Measurements from ENCODE around the gene AQR. TPM values are rescaled to one million over a fixed set of nuclear protein-coding genes. Genes with fewer than 3 reads are reported as not detected.
A peak's percentile ranks its signal among the peaks of the same experiment; 100 is the strongest.

The AQR gene
- polyA plus RNA-seq, 1 of the 3 experiments (the other 2 are of a cell fraction) = 11.6 TPM

- Histone ChIP-seq H3K9me3 (no peaks in the 10 kb centered on the region), H3F3A (replicated peaks; ENCODE audit: insufficient read depth) (peaks cover 15% of the 10 kb centered on the region), H3K27ac (ENCODE audit: low read depth in 2 of 2, low read length in 1 of 2) (no peak overlapping the region), H3K36me3 (replicated peaks in 1 of 2; ENCODE audit: control insufficient read depth in 1 of 2, insufficient read depth in 2 of 2, low read length in 1 of 2) (peaks cover 4 to 7% of the 10 kb centered on the region in 2 experiments), H4K20me1 (ENCODE audit: insufficient read depth) (no peaks in the 10 kb centered on the region), H3K27me3 (ENCODE audit: insufficient read depth) (no peaks in the 10 kb centered on the region), H3K79me2 (ENCODE audit: insufficient read depth) (no peaks in the 10 kb centered on the region), H3K4me1 (ENCODE audit: control insufficient read depth in 1 of 2, insufficient read depth in 2 of 2, low read depth in 1 of 2, low read length in 1 of 2) (peaks cover 5 to 12% of the 10 kb centered on the region in 2 experiments; a peak in 3 of 4 replicates), H3K9me2 (no peaks in the 10 kb centered on the region), H2AFZ (ENCODE audit: low read depth) (no peak overlapping the region), H3K9ac (no peak overlapping the region), H3K4me2 (no peak overlapping the region), H3K4me3 (ENCODE audit: low read depth in 2 of 2, low read length in 1 of 2) (no peak overlapping the region)
- ChIA-PET CTCF (interaction anchor here (1.2 kb wide), 1 partner anchor 140 kb away, joined by 3 read pairs; no protein-coding TSS in a partner anchor), POLR2A (no interaction called here)
- TF ChIP-seq NFIC (IDR thresholded peaks at IDR 0.05; ENCODE audit: borderline replicate concordance) (peak; percentile 80), TCF12 (IDR thresholded peaks at IDR 0.05) (peak; percentile 33; the same call in 1 of the 2 replicates), RXRA (IDR thresholded peaks at IDR 0.05; ENCODE audit: borderline replicate concordance, low read depth) (no peak), GATA2 (CRISPR knock-in tag; IDR thresholded peaks at IDR 0.05) (peak; percentile 88)
- DNase-seq = peak; percentile 40
- 39% methylated on average over 7 of the region's 10 CpGs for WGBS (ENCODE audit: low lambda C conversion rate)
These were observed 119.4 kb downstream of the AQR start for GRCh38 chr15:34850121-34850520.

DNA sequence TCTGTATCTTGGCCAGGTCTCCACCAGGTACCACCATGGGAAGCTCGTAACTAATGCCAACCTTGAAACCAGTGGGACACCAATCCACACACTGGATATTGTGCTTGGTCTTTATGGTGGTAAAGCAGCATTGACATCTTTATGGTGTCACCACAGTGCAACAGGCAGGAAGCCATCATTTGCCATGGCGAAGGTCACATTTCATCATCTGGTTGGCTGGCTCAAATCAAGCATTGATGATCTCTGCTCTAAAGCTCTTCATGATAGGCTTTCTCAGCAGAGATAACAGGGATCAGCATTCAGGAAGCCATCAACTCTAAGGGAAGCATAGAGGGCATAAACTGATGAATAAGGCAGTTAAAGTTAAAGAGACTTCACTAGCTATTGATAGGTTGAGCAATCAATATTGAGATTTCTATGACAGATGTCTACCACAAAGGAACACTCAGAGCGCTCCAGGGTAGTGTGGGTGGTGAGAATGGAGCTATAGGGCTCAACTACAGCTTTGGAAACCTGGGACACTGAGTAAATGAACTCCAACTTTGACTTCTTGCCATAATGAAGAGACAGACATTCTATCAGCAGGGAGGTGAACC lies 120.1 kb downstream of the AQR start:
- POLR2A ChIA-PET = no interaction called here
- Histone ChIP-seq H2AFZ (ENCODE audit: low read depth) (no peak overlapping the region), H3K4me3 (ENCODE audit: low read depth in 2 of 2, low read length in 1 of 2) (no peak overlapping the region), H4K20me1 (ENCODE audit: insufficient read depth) (no peaks in the 10 kb centered on the region), H3K27me3 (ENCODE audit: insufficient read depth) (no peaks in the 10 kb centered on the region), H3K4me2 (no peak overlapping the region), H3F3A (replicated peaks; ENCODE audit: insufficient read depth) (peaks cover 12% of the 10 kb centered on the region), H3K9ac (no peak overlapping the region), H3K4me1 (ENCODE audit: control insufficient read depth in 1 of 2, insufficient read depth in 2 of 2, low read depth in 1 of 2, low read length in 1 of 2) (peaks cover 4 to 12% of the 10 kb centered on the region in 2 experiments; a peak in 2 of 4 replicates), H3K9me3 (no peaks in the 10 kb centered on the region), H3K27ac (ENCODE audit: low read depth in 2 of 2, low read length in 1 of 2) (no peak overlapping the region), H3K9me2 (no peaks in the 10 kb centered on the region), H3K79me2 (ENCODE audit: insufficient read depth) (no peaks in the 10 kb centered on the region), H3K36me3 (replicated peaks in 1 of 2; ENCODE audit: control insufficient read depth in 1 of 2, insufficient read depth in 2 of 2, low read length in 1 of 2) (peaks cover under 1 to 7% of the 10 kb centered on the region in 2 experiments)
- TF ChIP-seq SMC3 (IDR thresholded peaks at IDR 0.05; ENCODE audit: low read depth, low read length) (no peak), MEF2A (IDR thresholded peaks at IDR 0.05; ENCODE audit: borderline replicate concordance, low read depth) (no peak), RAD21 (IDR thresholded peaks at IDR 0.05; ENCODE audit: low read length) (no peak)
- CTCF ChIA-PET = interaction anchor here (1.0 to 1.2 kb wide), 2 partner anchors 9 to 140 kb away, joined by 3 read pairs; no protein-coding TSS in a partner anchor
- WGBS (ENCODE audit: low lambda C conversion rate) = 100% methylated on average over 3 of the region's 3 CpGs
- no peak for DNase-seq

DNA sequence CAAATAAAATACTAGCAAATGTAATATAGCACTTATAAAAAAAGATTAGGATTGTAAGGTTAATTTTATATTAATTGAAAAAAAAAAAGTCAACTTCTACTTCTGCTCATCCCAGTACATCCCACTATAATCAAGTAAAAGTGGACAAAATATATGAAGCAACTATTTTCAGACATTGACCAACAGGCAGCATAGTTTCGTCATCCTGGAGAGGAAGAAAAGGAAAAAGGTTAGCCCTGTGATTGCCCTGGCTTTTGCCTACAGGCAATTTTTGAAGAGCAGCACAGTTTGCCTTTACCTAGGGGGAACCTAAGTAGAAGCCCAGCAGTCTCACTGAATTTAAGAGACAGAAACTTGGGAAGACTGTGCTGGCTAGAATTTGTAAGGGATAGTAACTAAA lies 121.9 kb downstream of the AQR start:
- Histone ChIP-seq H4K20me1 (ENCODE audit: insufficient read depth) (no peaks in the 10 kb centered on the region), H3K4me1 (ENCODE audit: control insufficient read depth in 1 of 2, insufficient read depth in 2 of 2, low read depth in 1 of 2, low read length in 1 of 2) (peaks cover 4% of the 10 kb centered on the region in 2 experiments; a peak in 2 of 4 replicates), H3K9me2 (no peaks in the 10 kb centered on the region), H3K9ac (no peak overlapping the region), H3K27ac (ENCODE audit: low read depth in 2 of 2, low read length in 1 of 2) (no peak overlapping the region), H3K79me2 (ENCODE audit: insufficient read depth) (no peaks in the 10 kb centered on the region), H3F3A (replicated peaks; ENCODE audit: insufficient read depth) (peaks cover 5% of the 10 kb centered on the region), H3K36me3 (replicated peaks in 1 of 2; ENCODE audit: control insufficient read depth in 1 of 2, insufficient read depth in 2 of 2, low read length in 1 of 2) (no peaks in the 10 kb centered on the region), H3K9me3 (no peaks in the 10 kb centered on the region), H3K4me3 (ENCODE audit: low read depth in 2 of 2, low read length in 1 of 2) (no peak overlapping the region), H2AFZ (ENCODE audit: low read depth) (no peak overlapping the region), H3K4me2 (no peak overlapping the region), H3K27me3 (ENCODE audit: insufficient read depth) (no peaks in the 10 kb centered on the region)
- ChIA-PET POLR2A (no interaction called here), CTCF (no interaction called here)
- DNase-seq = no peak
- WGBS (ENCODE audit: low lambda C conversion rate) = 92% methylated on average over 1 of the region's 1 CpG
- TF ChIP-seq RXRA (IDR thresholded peaks at IDR 0.05; ENCODE audit: borderline replicate concordance, low read depth) = no peak
- TF ChIP-seq POLR2AphosphoS5 (IDR thresholded peaks at IDR 0.05; ENCODE audit: low read depth, low read length) = no peak
- no peak for TF ChIP-seq CHD2 (IDR thresholded peaks at IDR 0.05; ENCODE audit: low read length, partially characterized antibody)
- no peak for TF ChIP-seq SIN3A (IDR thresholded peaks at IDR 0.05; ENCODE audit: borderline replicate concordance, low read depth, low read length)
